Measurements from ENCODE around the gene BPIFB1. TPM values are rescaled to one million over a fixed set of nuclear protein-coding genes. Genes with fewer than 3 reads are reported as not detected.

Gene BPIFB1
- total and polyA plus RNA-seq, 9 of the 15 experiments (the other 6 are each of a cell fraction or from before 2014, with no cell fraction given) = not detected

GRCh38 chr20:33261465-33261864 lies 21.5 kb upstream of the BPIFB1 start:
- no peaks in the 10 kb centered on the region for H3K79me2 ChIP-seq (ENCODE audit: control insufficient read depth, insufficient read depth, low read length)
- no peak overlapping the region for H3K4me2 ChIP-seq (ENCODE audit: insufficient read depth, low read length)
- H3K27ac ChIP-seq (ENCODE audit: extremely low read depth, low read depth, low read length) = no peak overlapping the region
- BruUV-seq (replicated peaks) = no TSS peak
- H2AFZ ChIP-seq (ENCODE audit: low read depth, low read length) = no peak overlapping the region
- CTCF ChIA-PET (ENCODE audit: low intra/inter-chr PET ratio) = no interaction called here
- 13% methylated on average over 4 of the region's 4 CpGs for WGBS (ENCODE audit: insufficient coverage, low coverage, missing lambda C conversion rate)
- H3K27me3 ChIP-seq (ENCODE audit: control insufficient read depth in 2 of 2, insufficient read depth in 2 of 2, low read length in 2 of 2) = no peaks in the 10 kb centered on the region
- ATAC-seq = peak; percentile 53; the same call in 2 of the 3 replicates
- DNase-seq (ENCODE audit: extremely low read depth in 1 of 4, low spot score in 3 of 4) = no peak
- H4K20me1 ChIP-seq (replicated peaks; ENCODE audit: control insufficient read depth, insufficient read depth, low read length) = no peaks in the 10 kb centered on the region
- no peaks in the 10 kb centered on the region for H3K9me1 ChIP-seq (ENCODE audit: control insufficient read depth, insufficient read depth, low read length)
- FAIRE-seq = no peak
- H3K9me3 ChIP-seq (replicated peaks; ENCODE audit: control insufficient read depth, insufficient read depth, low read depth, low read length) = no peaks in the 10 kb centered on the region
- H3K9ac ChIP-seq (ENCODE audit: insufficient read depth in 1 of 2, low read depth in 2 of 2, low read length in 2 of 2) = no peak overlapping the region
- peak; percentile 51; the same call in 1 of the 2 replicates for TF ChIP-seq USF1 (CRISPR knock-in tag; IDR thresholded peaks at IDR 0.05)
- no peak for TF ChIP-seq ETS2 (tag; IDR thresholded peaks at IDR 0.05; ENCODE audit: borderline replicate concordance, poor library complexity, severe bottlenecking)
- TF ChIP-seq ZBTB12 (CRISPR knock-in tag; IDR thresholded peaks at IDR 0.05) = no peak
- TF ChIP-seq YY1 (IDR thresholded peaks at IDR 0.05; ENCODE audit: borderline replicate concordance in 1 of 3, control insufficient read depth in 1 of 3, extremely low read depth in 1 of 3, insufficient read depth in 3 of 3, insufficient read length in 1 of 3, insufficient replicate concordance in 2 of 3, low read depth in 1 of 3, low read length in 2 of 3) = peak in 1 of 3 experiments; percentile 78
- TF ChIP-seq MTA3 (IDR thresholded peaks at IDR 0.05; ENCODE audit: borderline replicate concordance) = no peak
- POLR2A ChIA-PET = interaction anchor here (0.6 to 1.9 kb wide), 2 partner anchors 11 to 49 kb away, joined by 4 read pairs; no protein-coding TSS in a partner anchor
- peaks cover 3 to 9% of the 10 kb centered on the region in 2 experiments; a peak in 3 of 5 replicates for H3K4me1 ChIP-seq (replicated peaks in 1 of 2; ENCODE audit: control insufficient read depth in 2 of 2, insufficient read depth in 2 of 2, low read length in 2 of 2)
- in situ Hi-C loops (cut with MboI) = no loop called here
- intact Hi-C loops (cut with micrococcal nuclease) = no loop called here
- no peak overlapping the region for H3K4me3 ChIP-seq
- H3K36me3 ChIP-seq (ENCODE audit: control insufficient read depth, insufficient read depth, low read length) = no peaks in the 10 kb centered on the region

Measured in K562 (cell line).